NB4 (cell line): ENCODE results near the gene MYD88.

Source experiments
- CTCF ChIP-seq: IDR thresholded peaks from one replicate; pipeline ENCODE4 v1.5.1; 2012; ENCODE audit warnings: low read depth, low read length
- MAX ChIP-seq: IDR thresholded peaks from 2 replicates; pipeline ENCODE4 v1.6.1; 2011; ENCODE audit warnings: low read depth, low read length
- MYC ChIP-seq: IDR thresholded peaks from 2 replicates; pipeline ENCODE4 v1.6.1; 2011; ENCODE audit warnings: low read depth, low read length
- POLR2A ChIP-seq: IDR thresholded peaks from 2 replicates; pipeline ENCODE4 v1.6.1; 2011; ENCODE audit warnings: mild to moderate bottlenecking; ENCODE audit not compliant: insufficient read length; ENCODE audit errors: extremely low read depth

GRCh38 chr3:38120693-38121450 is 17.6 kb upstream of the MYD88 start:
- no peak for TF ChIP-seq CTCF
- TF ChIP-seq MAX, result no peak
- no peak for TF ChIP-seq POLR2A
- no peak for TF ChIP-seq MYC
